ENCODE results near the gene SLC9C2. TPM values are rescaled to one million over a fixed set of nuclear protein-coding genes. Genes with fewer than 3 reads are reported as not detected.

Gene SLC9C2
- total RNA-seq, 1 experiment from 2014 or later, result not detected

- no peak overlapping the region for H3K4me2 ChIP-seq (ENCODE audit: insufficient read depth, insufficient read length, low read length)
- H3K27me3 Mint-ChIP-seq (ENCODE audit: low read depth), result no peaks in the 10 kb centered on the region
- peaks cover 20 to 21% of the 10 kb centered on the region in 2 experiments for H3K4me1 Mint-ChIP-seq
- no peak overlapping the region for H2BK15ac ChIP-seq (ENCODE audit: low read depth, low read length)
- no peak overlapping the region for H2BK20ac ChIP-seq (ENCODE audit: low read depth, low read length, poor library complexity, severe bottlenecking)
- H3K36me3 Mint-ChIP-seq (ENCODE audit: insufficient read depth in 1 of 3, low read depth in 3 of 3), result peaks cover 0 to 3% (median 0%) of the 10 kb centered on the region in 3 experiments; a peak in 2 of 7 replicates
- no peak for TF ChIP-seq CTCF (conservative IDR thresholded peaks at IDR 0.05)
- no peaks in the 10 kb centered on the region for H4K20me1 ChIP-seq (ENCODE audit: control insufficient read depth, insufficient read depth, insufficient read length)
- no peak overlapping the region for H2BK12ac ChIP-seq (ENCODE audit: insufficient read length, low read depth, low read length)
- no peak overlapping the region for H2AFZ ChIP-seq (ENCODE audit: low read length)
- no peaks in the 10 kb centered on the region for H3K9me3 ChIP-seq (ENCODE audit: control insufficient read depth, low read depth, low read length)
- H3K4me1 ChIP-seq (ENCODE audit: insufficient read depth, low read length), result peaks cover 4% of the 10 kb centered on the region; the same call in 1 of the 2 replicates
- no peak overlapping the region for H2AK5ac ChIP-seq (ENCODE audit: insufficient read length, low read length)
- H3K79me2 ChIP-seq (ENCODE audit: insufficient read depth, low read length), result no peaks in the 10 kb centered on the region
- no peaks in the 10 kb centered on the region for H3K23me2 ChIP-seq (ENCODE audit: insufficient read length, low read depth, low read length, poor library complexity, severe bottlenecking)
- H3K27me3 ChIP-seq (ENCODE audit: insufficient read depth, low read length), result no peaks in the 10 kb centered on the region
- no peak for DNase-seq
- no peak overlapping the region for H2BK120ac ChIP-seq (ENCODE audit: low read depth, low read length, poor library complexity, severe bottlenecking)
- no CpG with 5 or more reads among the region's 4 CpGs for WGBS (ENCODE audit: extremely low coverage, insufficient read length, low lambda C conversion rate)
- H4K5ac ChIP-seq (ENCODE audit: insufficient read length, low read depth, low read length), result no peak overlapping the region
- H3K9ac ChIP-seq (ENCODE audit: extremely low read depth, insufficient read length, low read length), result no peak overlapping the region
- no peak overlapping the region for H3K18ac ChIP-seq (ENCODE audit: insufficient read length, low read depth, low read length)
- H3K79me1 ChIP-seq (ENCODE audit: insufficient read depth, low read depth, low read length, poor library complexity, severe bottlenecking), result no peaks in the 10 kb centered on the region
- H3K27ac Mint-ChIP-seq, result no peak overlapping the region
- no peak overlapping the region for H3K4ac ChIP-seq (ENCODE audit: low read depth, low read length)
- no peak overlapping the region for H4K91ac ChIP-seq (ENCODE audit: insufficient read length, low read depth, low read length)
- no peak overlapping the region for H4K8ac ChIP-seq (replicated peaks; ENCODE audit: insufficient read length, low read depth, low read length)
- H3T11ph ChIP-seq (ENCODE audit: low read length), result no peak overlapping the region
- no peak overlapping the region for H3K56ac ChIP-seq (ENCODE audit: insufficient read length, low read depth, low read length)
- H3K27ac ChIP-seq (ENCODE audit: insufficient read length, low read depth, low read length), result no peak overlapping the region
- H3K9me3 Mint-ChIP-seq, result peaks cover 0 to 3% of the 10 kb centered on the region in 2 experiments; a peak in 2 of 5 replicates
- no peak overlapping the region for H3K14ac ChIP-seq (ENCODE audit: insufficient read depth, low read length)
- no peak overlapping the region for H2BK5ac ChIP-seq (ENCODE audit: insufficient read length, low read length)
- no peak overlapping the region for H3K4me3 Mint-ChIP-seq
- H3K23ac ChIP-seq (ENCODE audit: insufficient read length, low read depth, low read length), result no peak overlapping the region
Observed at GRCh38 chr1:173504268-173504667, 98.6 kb downstream of the SLC9C2 start.
